Panc1 (cell line): Measurements from ENCODE around the gene ANKMY1. TPM values are rescaled to one million over a fixed set of nuclear protein-coding genes. Genes with fewer than 3 reads are reported as not detected.
A peak's percentile ranks its signal among the peaks of the same experiment; 100 is the strongest.

ENCODE experiments used
- ATAC-seq: fragments of 200-7000 bp; cut with Tn5 transposase; 2 replicates; pipeline ENCODE4 v1.9.1; 2020; ENCODE audit warnings: mild to moderate bottlenecking, moderate library complexity
- BruUV-seq: library from RNA; stranded (reverse); fragments of 400-500 nt; replicated peaks from 2 replicates; lab custom pipeline; 2021; lab: Mats Ljungman, UMichigan
- CTCF ChIA-PET: fragments of 300-600 bp; sonication (Branson Sonifier 250); formaldehyde crosslinking; loops from one replicate; lab custom pipeline; 2022; ENCODE audit warnings: antibody characterized with exemption; lab: Charles Lee
- POLR2A ChIA-PET: fragments of 300-600 bp; sonication (Branson Sonifier 250); formaldehyde crosslinking; loops from one replicate; lab custom pipeline; 2022; ENCODE audit warnings: antibody characterized with exemption; lab: Charles Lee
- DNase-seq: peaks from one replicate; pipeline ENCODE4 v3.0.0-alpha.2; 2010; ENCODE audit warnings: low read depth, low spot score
- H3K27ac ChIP-seq: 2 replicates; pipeline ENCODE4 v1.5.1; 2011; ENCODE audit warnings: mild to moderate bottlenecking, low read length, inconsistent platforms
- H3K27me3 ChIP-seq: fragments of 200-500 bp; sonication (Bioruptor generic); 2 replicates; pipeline ENCODE4 v1.6.0; 2014; ENCODE audit warnings: low read length, inconsistent platforms; ENCODE audit not compliant: control insufficient read depth, insufficient read depth
- H3K36me3 ChIP-seq: fragments of 200-500 bp; sonication (Bioruptor generic); 2 replicates; pipeline ENCODE4 v1.5.1; 2014; ENCODE audit warnings: inconsistent platforms, mild to moderate bottlenecking, low read length, moderate library complexity; ENCODE audit not compliant: control insufficient read depth, insufficient read depth
- H3K4me1 ChIP-seq: 2 replicates; pipeline ENCODE4 v1.5.1; 2011; ENCODE audit warnings: inconsistent platforms, mild to moderate bottlenecking, low read length, moderate library complexity; ENCODE audit not compliant: control insufficient read depth, insufficient read depth
- H3K4me3 ChIP-seq, 2 experiments: 2 replicates each; pipeline ENCODE4 v1.5.1; 2011 to 2012; ENCODE audit warnings: low read depth in 2 of 2, low read length in 2 of 2, mild to moderate bottlenecking in 2 of 2, inconsistent platforms in 1 of 2, moderate library complexity in 1 of 2
- H3K9me3 ChIP-seq: fragments of 200-500 bp; sonication (Bioruptor generic); 2 replicates; pipeline ENCODE4 v1.5.1; 2014; ENCODE audit warnings: low read depth, mild to moderate bottlenecking, inconsistent platforms, low read length, moderate library complexity; ENCODE audit not compliant: control insufficient read depth, insufficient read depth
- POLR2AphosphoS5 ChIP-seq: IDR thresholded peaks from 2 replicates; pipeline ENCODE4 v1.6.1; 2012; ENCODE audit warnings: mild to moderate bottlenecking, low read depth, low read length, moderate library complexity
- SIN3A ChIP-seq: IDR thresholded peaks from 2 replicates; pipeline ENCODE4 v1.6.1; 2012; ENCODE audit warnings: low read depth, mild to moderate bottlenecking, low read length, moderate library complexity, borderline replicate concordance; ENCODE audit not compliant: insufficient read depth
- TCF7L2 ChIP-seq: IDR thresholded peaks from 2 replicates; pipeline ENCODE4 v1.6.1; 2011; ENCODE audit warnings: mild to moderate bottlenecking, low read depth, low read length, inconsistent platforms
- in situ Hi-C: cut with HindIII; loops from 2 replicates; pipeline ENCODE4 v1.10.0; 2016; ENCODE audit warnings: low sequenced_read_pairs, low pct_unique_long_range_greater_than_20kb
- intact Hi-C: fragments of 100-400 bp; cut with micrococcal nuclease; formaldehyde crosslinking; loops from one replicate; pipeline ENCODE4 v1.10.0; 2022; ENCODE audit not compliant: unreplicated experiment
- total RNA-seq: library from RNA; stranded (reverse); gene quantifications from one replicate; pipeline ENCODE4 v1.2.1, GENCODE V29; 2021; ENCODE audit not compliant: unreplicated experiment
- TF ChIP-seq, protein P1 (sequence below), 2 experiments: IDR thresholded peaks; 2 replicates each; pipeline ENCODE4 v1.6.1; 2011 to 2012; ENCODE audit warnings: low read depth in 2 of 2, control low read depth in 1 of 2, low read length in 1 of 2, mild to moderate bottlenecking in 1 of 2, moderate library complexity in 1 of 2; ENCODE audit not compliant: insufficient read depth in 1 of 2
- TF ChIP-seq, protein P2 (sequence below): fragments of 450-650 bp; IDR thresholded peaks from 2 replicates; pipeline ENCODE4 v1.5.1; 2017; ENCODE audit warnings: mild to moderate bottlenecking

ANKMY1 gene
- total RNA-seq, 1 experiment from 2014 or later: 19.5 TPM

DNA sequence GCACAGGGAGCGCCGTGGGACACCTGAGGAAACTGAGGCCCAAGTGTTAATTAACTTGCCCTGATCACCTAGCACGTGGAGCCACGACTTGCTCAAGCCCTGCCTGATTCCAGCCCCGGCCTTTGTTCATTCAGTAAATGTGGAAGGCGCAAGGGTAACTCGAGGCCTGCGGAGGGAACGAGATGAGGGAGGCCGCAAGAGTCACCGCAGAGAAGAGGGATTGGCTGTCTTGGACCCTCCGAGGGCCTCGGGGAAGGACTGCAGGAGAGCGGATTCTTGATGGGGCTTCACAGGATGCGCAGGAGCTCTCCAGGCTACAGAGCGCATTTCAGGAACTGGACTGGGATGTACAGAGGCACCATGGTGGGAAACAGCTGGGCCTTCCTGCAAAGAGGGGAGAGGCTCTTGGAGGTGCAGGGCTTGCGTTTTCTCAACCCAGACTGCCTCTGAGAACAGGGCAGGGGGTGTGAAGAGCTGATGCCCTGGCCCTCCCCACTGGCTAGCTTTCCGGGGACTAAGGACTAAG is 511 bp upstream of the ANKMY1 start:
- intact Hi-C loops (loop anchor here (5.0 kb wide), 1 partner anchor 46 kb away; no protein-coding TSS in a partner anchor), in situ Hi-C loops (no loop called here)
- no peak for ATAC-seq

DNA sequence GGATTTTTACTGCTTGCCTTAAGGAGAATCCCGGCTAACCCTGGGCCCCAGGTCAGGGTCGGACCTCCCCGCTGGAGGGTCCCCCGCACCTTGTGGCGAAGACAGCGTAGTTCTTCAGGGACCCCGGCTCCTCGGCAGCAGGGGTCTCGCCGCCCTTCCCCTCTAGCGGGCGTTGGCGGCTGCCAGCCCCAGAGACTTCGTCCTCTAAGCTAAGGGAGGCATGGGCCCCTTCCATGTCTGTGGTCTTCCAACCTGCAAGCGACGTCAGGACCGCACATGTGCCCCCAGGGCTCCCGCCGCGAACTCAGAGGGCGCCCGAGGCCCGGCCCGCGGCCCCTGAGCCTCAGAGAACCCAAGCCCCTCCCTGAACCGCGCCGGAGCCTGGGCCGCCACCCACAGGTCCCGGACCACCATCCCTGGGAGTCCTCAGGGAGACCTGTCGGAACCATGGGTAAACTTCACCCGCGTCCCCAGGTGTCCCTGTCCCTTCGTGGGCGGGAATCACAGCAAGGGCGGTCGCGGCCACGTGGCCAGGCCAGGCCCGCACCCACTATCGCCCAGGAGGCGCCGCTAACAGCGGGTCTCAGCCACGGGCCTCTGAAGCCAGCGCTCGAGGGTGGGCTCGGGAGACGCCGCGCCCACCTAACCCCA is 562 bp downstream of the ANKMY1 start:
- in situ Hi-C loops (no loop called here), intact Hi-C loops (loop anchor here (5.0 kb wide), 1 partner anchor 45 kb away; no protein-coding TSS in a partner anchor)
- CTCF ChIA-PET: interaction anchor here (0.7 to 1.0 kb wide), 2 partner anchors 43 to 365 kb away, joined by 3 to 4 read pairs; no protein-coding TSS in a partner anchor
- POLR2A ChIA-PET: interaction anchor here (0.6 kb wide), 1 partner anchor 29 kb away, joined by 4 read pairs; the partner anchor contains the start of gene CAPN10
- Histone ChIP-seq H3K27ac (peak overlapping the region; percentile 61), H3K9me3 (no peaks in the 10 kb centered on the region), H3K4me3 (peak overlapping the region; percentile 24 to 38), H3K27me3 (no peaks in the 10 kb centered on the region), H3K4me1 (peaks cover 32% of the 10 kb centered on the region), H3K36me3 (peaks cover 4% of the 10 kb centered on the region)
- TF ChIP-seq, protein P1, sequence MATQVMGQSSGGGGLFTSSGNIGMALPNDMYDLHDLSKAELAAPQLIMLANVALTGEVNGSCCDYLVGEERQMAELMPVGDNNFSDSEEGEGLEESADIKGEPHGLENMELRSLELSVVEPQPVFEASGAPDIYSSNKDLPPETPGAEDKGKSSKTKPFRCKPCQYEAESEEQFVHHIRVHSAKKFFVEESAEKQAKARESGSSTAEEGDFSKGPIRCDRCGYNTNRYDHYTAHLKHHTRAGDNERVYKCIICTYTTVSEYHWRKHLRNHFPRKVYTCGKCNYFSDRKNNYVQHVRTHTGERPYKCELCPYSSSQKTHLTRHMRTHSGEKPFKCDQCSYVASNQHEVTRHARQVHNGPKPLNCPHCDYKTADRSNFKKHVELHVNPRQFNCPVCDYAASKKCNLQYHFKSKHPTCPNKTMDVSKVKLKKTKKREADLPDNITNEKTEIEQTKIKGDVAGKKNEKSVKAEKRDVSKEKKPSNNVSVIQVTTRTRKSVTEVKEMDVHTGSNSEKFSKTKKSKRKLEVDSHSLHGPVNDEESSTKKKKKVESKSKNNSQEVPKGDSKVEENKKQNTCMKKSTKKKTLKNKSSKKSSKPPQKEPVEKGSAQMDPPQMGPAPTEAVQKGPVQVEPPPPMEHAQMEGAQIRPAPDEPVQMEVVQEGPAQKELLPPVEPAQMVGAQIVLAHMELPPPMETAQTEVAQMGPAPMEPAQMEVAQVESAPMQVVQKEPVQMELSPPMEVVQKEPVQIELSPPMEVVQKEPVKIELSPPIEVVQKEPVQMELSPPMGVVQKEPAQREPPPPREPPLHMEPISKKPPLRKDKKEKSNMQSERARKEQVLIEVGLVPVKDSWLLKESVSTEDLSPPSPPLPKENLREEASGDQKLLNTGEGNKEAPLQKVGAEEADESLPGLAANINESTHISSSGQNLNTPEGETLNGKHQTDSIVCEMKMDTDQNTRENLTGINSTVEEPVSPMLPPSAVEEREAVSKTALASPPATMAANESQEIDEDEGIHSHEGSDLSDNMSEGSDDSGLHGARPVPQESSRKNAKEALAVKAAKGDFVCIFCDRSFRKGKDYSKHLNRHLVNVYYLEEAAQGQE (IDR thresholded peaks at IDR 0.05; ENCODE audit: insufficient read depth in 1 of 2, low read depth in 2 of 2, low read length in 1 of 2): no peak
- TF ChIP-seq, protein P2, sequence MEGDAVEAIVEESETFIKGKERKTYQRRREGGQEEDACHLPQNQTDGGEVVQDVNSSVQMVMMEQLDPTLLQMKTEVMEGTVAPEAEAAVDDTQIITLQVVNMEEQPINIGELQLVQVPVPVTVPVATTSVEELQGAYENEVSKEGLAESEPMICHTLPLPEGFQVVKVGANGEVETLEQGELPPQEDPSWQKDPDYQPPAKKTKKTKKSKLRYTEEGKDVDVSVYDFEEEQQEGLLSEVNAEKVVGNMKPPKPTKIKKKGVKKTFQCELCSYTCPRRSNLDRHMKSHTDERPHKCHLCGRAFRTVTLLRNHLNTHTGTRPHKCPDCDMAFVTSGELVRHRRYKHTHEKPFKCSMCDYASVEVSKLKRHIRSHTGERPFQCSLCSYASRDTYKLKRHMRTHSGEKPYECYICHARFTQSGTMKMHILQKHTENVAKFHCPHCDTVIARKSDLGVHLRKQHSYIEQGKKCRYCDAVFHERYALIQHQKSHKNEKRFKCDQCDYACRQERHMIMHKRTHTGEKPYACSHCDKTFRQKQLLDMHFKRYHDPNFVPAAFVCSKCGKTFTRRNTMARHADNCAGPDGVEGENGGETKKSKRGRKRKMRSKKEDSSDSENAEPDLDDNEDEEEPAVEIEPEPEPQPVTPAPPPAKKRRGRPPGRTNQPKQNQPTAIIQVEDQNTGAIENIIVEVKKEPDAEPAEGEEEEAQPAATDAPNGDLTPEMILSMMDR: peak; percentile 32
- DNase-seq: no peak
- BruUV-seq: no TSS peak
- ATAC-seq: no peak

More for the DNA sequence above, 511 bp upstream of the ANKMY1 start:
- Histone ChIP-seq H3K27me3 (no peaks in the 10 kb centered on the region), H3K36me3 (peaks cover 4% of the 10 kb centered on the region), H3K27ac (peak overlapping the region; percentile 91), H3K4me3 (peak overlapping the region; percentile 24 to 38), H3K9me3 (no peaks in the 10 kb centered on the region), H3K4me1 (peaks cover 32% of the 10 kb centered on the region)
- no peak for DNase-seq
- ChIA-PET CTCF (interaction anchor here (0.7 kb wide), 1 partner anchor 366 kb away, joined by 3 read pairs; no protein-coding TSS in a partner anchor), POLR2A (interaction anchor here (0.6 kb wide), 1 partner anchor 28 kb away, joined by 4 read pairs; the partner anchor contains the start of gene CAPN10)
- TF ChIP-seq, protein P1 (IDR thresholded peaks at IDR 0.05; ENCODE audit: insufficient read depth in 1 of 2, low read depth in 2 of 2, low read length in 1 of 2): no peak
- no peak for TF ChIP-seq POLR2AphosphoS5
- no peak for TF ChIP-seq TCF7L2
- TF ChIP-seq, protein P2: no peak
- TF ChIP-seq SIN3A: no peak
- BruUV-seq: no TSS peak
